SU-DHL-6 (cell line): ENCODE data around the gene GNAO1.

Source experiments
- H2AFZ ChIP-seq: fragments of 200-600 bp; sonication (generic); 2 replicates; pipeline ENCODE4 v1.6.1; 2014; ENCODE audit warnings: low read depth, mild to moderate bottlenecking, moderate library complexity, mixed read lengths, antibody characterized with exemption, low read length; ENCODE audit not compliant: severe bottlenecking
- H3F3A ChIP-seq: fragments of 200-600 bp; shearing (Covaris generic); 2 replicates; pipeline ENCODE4 v1.6.0; 2016; ENCODE audit warnings: antibody characterized with exemption, mild to moderate bottlenecking; ENCODE audit not compliant: insufficient read depth
- H3K27ac ChIP-seq: fragments of 200-600 bp; sonication (generic); 2 replicates; pipeline ENCODE4 v1.5.1; 2016; ENCODE audit warnings: low read depth, mild to moderate bottlenecking, low read length, moderate library complexity, mixed read lengths
- H3K27me3 ChIP-seq: fragments of 200-600 bp; sonication (generic), shearing (Covaris generic); 2 replicates; pipeline ENCODE4 v1.6.0; 2014; ENCODE audit warnings: mild to moderate bottlenecking, low read length
- H3K36me3 ChIP-seq: fragments of 200-600 bp; sonication (generic); 2 replicates; pipeline ENCODE4 v1.6.1; 2014; ENCODE audit warnings: mild to moderate bottlenecking, low read length, mixed read lengths
- H3K4me2 ChIP-seq: fragments of 300-600, 200-600 bp; shearing (Covaris generic), sonication (generic); 2 replicates; pipeline ENCODE4 v1.6.0; 2014; ENCODE audit warnings: low read length, low read depth, mild to moderate bottlenecking; ENCODE audit not compliant: poor library complexity, severe bottlenecking
- H3K4me3 ChIP-seq: fragments of 200-600 bp; sonication (generic); 2 replicates; pipeline ENCODE4 v1.5.1; 2014; ENCODE audit warnings: antibody characterized with exemption, low read length, mild to moderate bottlenecking, mixed read lengths; ENCODE audit not compliant: insufficient read depth, poor library complexity, severe bottlenecking
- H3K79me2 ChIP-seq: fragments of 200-600 bp; sonication (generic); 2 replicates; pipeline ENCODE4 v1.6.1; 2014; ENCODE audit warnings: mild to moderate bottlenecking, low read length, moderate library complexity; ENCODE audit not compliant: insufficient read depth
- H3K9ac ChIP-seq: fragments of 200-600 bp; sonication (generic); 2 replicates; pipeline ENCODE4 v1.7.0; 2014; ENCODE audit warnings: mild to moderate bottlenecking, low read length
- H3K9me2 ChIP-seq: fragments of 200-600 bp; sonication (generic); replicated peaks from 2 replicates; pipeline ENCODE4 v1.6.1; 2014; ENCODE audit warnings: low read length; ENCODE audit not compliant: insufficient read depth
- H3K9me3 ChIP-seq: fragments of 200-600 bp; sonication (generic); 2 replicates; pipeline ENCODE4 v1.6.1; 2014; ENCODE audit warnings: low read length, mixed read lengths; ENCODE audit not compliant: insufficient read depth
- H4K20me1 ChIP-seq: fragments of 200-600 bp; sonication (generic); 2 replicates; pipeline ENCODE4 v1.6.1; 2014; ENCODE audit warnings: low read depth, mild to moderate bottlenecking, antibody characterized with exemption, low read length, moderate library complexity, mixed read lengths
- CTCF ChIP-seq: fragments of 200-600 bp; sonication (generic); IDR thresholded peaks from one replicate; pipeline ENCODE4 v1.5.1; 2017; ENCODE audit warnings: antibody characterized with exemption, mild to moderate bottlenecking, low read length, moderate library complexity; ENCODE audit not compliant: insufficient read depth, poor library complexity, severe bottlenecking
- EZH2phosphoT487 ChIP-seq: fragments of 200-600 bp; sonication (generic), shearing (Covaris generic); conservative IDR thresholded peaks from 2 replicates; pipeline ENCODE4 v1.6.1; 2018; ENCODE audit warnings: mild to moderate bottlenecking, antibody characterized with exemption, low read length, moderate library complexity, mixed read lengths

GNAO1 gene

GRCh38 chr16:56303880-56304279 is 112.6 kb downstream of the GNAO1 start:
- Histone ChIP-seq H3K9me3 (no peaks in the 10 kb centered on the region), H3K27ac (no peak overlapping the region), H3F3A (no peaks in the 10 kb centered on the region), H3K79me2 (no peaks in the 10 kb centered on the region), H2AFZ (no peak overlapping the region), H3K4me2 (no peak overlapping the region), H3K36me3 (no peaks in the 10 kb centered on the region), H4K20me1 (no peaks in the 10 kb centered on the region), H3K9ac (no peak overlapping the region), H3K9me2 (no peaks in the 10 kb centered on the region), H3K27me3 (no peaks in the 10 kb centered on the region), H3K4me3 (no peak overlapping the region)
- TF ChIP-seq EZH2phosphoT487 (no peak), CTCF (no peak)

GRCh38 chr16:56305956-56306565 is 114.8 kb downstream of the GNAO1 start:
- no peaks in the 10 kb centered on the region for H3K9me2 ChIP-seq
- H3K27me3 ChIP-seq = no peaks in the 10 kb centered on the region

GRCh38 chr16:56306690-56307533 is 115.6 kb downstream of the GNAO1 start:
- Histone ChIP-seq H3K4me2 (no peak overlapping the region), H2AFZ (no peak overlapping the region)
- TF ChIP-seq EZH2phosphoT487 (no peak), CTCF (no peak)

More at GRCh38 chr16:56305956-56306565, 114.8 kb downstream of the GNAO1 start:
- H3K9me3 ChIP-seq = no peaks in the 10 kb centered on the region
- H3F3A ChIP-seq = no peaks in the 10 kb centered on the region
- H3K4me3 ChIP-seq = no peak overlapping the region
- no peak overlapping the region for H2AFZ ChIP-seq
- no peaks in the 10 kb centered on the region for H4K20me1 ChIP-seq
- H3K4me2 ChIP-seq = no peak overlapping the region
- H3K79me2 ChIP-seq = no peaks in the 10 kb centered on the region
- no peak for TF ChIP-seq EZH2phosphoT487
- no peak for TF ChIP-seq CTCF
- no peaks in the 10 kb centered on the region for H3K36me3 ChIP-seq
- H3K27ac ChIP-seq = no peak overlapping the region
- H3K9ac ChIP-seq = no peak overlapping the region

More at GRCh38 chr16:56306690-56307533, 115.6 kb downstream of the GNAO1 start:
- Histone ChIP-seq H3K79me2 (no peaks in the 10 kb centered on the region), H3K27me3 (no peaks in the 10 kb centered on the region), H3K4me3 (no peak overlapping the region), H3K9me2 (no peaks in the 10 kb centered on the region), H3F3A (no peaks in the 10 kb centered on the region), H3K36me3 (no peaks in the 10 kb centered on the region), H4K20me1 (no peaks in the 10 kb centered on the region), H3K9me3 (no peaks in the 10 kb centered on the region), H3K9ac (no peak overlapping the region), H3K27ac (no peak overlapping the region)
